OCI-LY3 (cell line): ENCODE data around the gene MRPL2.

ENCODE experiments used
- H2AFZ ChIP-seq: fragments of 200-600, 300-600 bp; shearing (Covaris generic); 2 replicates; pipeline ENCODE4 v1.6.0; 2014; ENCODE audit warnings: antibody characterized with exemption, low read depth, low read length
- H3K27ac ChIP-seq: fragments of 200-600, 300-600 bp; sonication (generic); 2 replicates; pipeline ENCODE4 v1.5.1; 2014; ENCODE audit warnings: mild to moderate bottlenecking, low read length, moderate library complexity, mixed read lengths
- H3K27me3 ChIP-seq: fragments of 200-600, 300-600 bp; sonication (generic); 2 replicates; pipeline ENCODE4 v1.6.1; 2014; ENCODE audit warnings: low read depth, low read length, mixed read lengths
- H3K36me3 ChIP-seq: fragments of 200-600, 300-600 bp; sonication (generic); replicated peaks from 2 replicates; pipeline ENCODE3; 2014; ENCODE audit warnings: low read depth, low read length, mixed read lengths
- H3K4me1 ChIP-seq: fragments of 300-600, 200-600 bp; sonication (generic); 2 replicates; pipeline ENCODE4 v1.6.1; 2014; ENCODE audit warnings: low read length, mixed read lengths
- H3K4me2 ChIP-seq: fragments of 200-600, 300-600 bp; sonication (generic); 2 replicates; pipeline ENCODE4 v1.6.1; 2014; ENCODE audit warnings: low read length, mixed read lengths
- H3K4me3 ChIP-seq: fragments of 300-600, 200-600 bp; sonication (generic); 2 replicates; pipeline ENCODE4 v1.5.1; 2014; ENCODE audit warnings: antibody characterized with exemption, mild to moderate bottlenecking, low read length, moderate library complexity
- H3K79me2 ChIP-seq: fragments of 300-600, 200-600 bp; shearing (Covaris generic); 2 replicates; pipeline ENCODE4 v1.6.1; 2014; ENCODE audit warnings: mild to moderate bottlenecking, low read length, mixed read lengths
- H3K9ac ChIP-seq: fragments of 300-600, 200-600 bp; shearing (Covaris generic); 2 replicates; pipeline ENCODE4 v1.6.0; 2014; ENCODE audit warnings: mild to moderate bottlenecking, low read length, moderate library complexity
- H3K9me3 ChIP-seq: fragments of 200-600, 300-600 bp; shearing (Covaris generic); 2 replicates; pipeline ENCODE4 v1.6.1; 2014; ENCODE audit warnings: low read length, mixed read lengths; ENCODE audit not compliant: insufficient read depth
- H4K20me1 ChIP-seq: fragments of 200-600, 300-600 bp; sonication (generic); 2 replicates; pipeline ENCODE4 v1.6.1; 2016; ENCODE audit warnings: low read length, mixed read lengths; ENCODE audit not compliant: insufficient read depth
- CTCF ChIP-seq: fragments of 200-600, 300-600 bp; sonication (generic); IDR thresholded peaks from 2 replicates; pipeline ENCODE4 v1.5.1; 2014; ENCODE audit warnings: antibody characterized with exemption, low read length, low read depth
- EZH2phosphoT487 ChIP-seq: fragments of 200-600 bp; shearing (Covaris generic); IDR thresholded peaks from 2 replicates; pipeline ENCODE4 v1.6.1; 2018; ENCODE audit warnings: antibody characterized with exemption, mixed run types, low read depth

Gene MRPL2

GRCh38 chr6:43014434-43014909 lies 44.8 kb downstream of the MRPL2 start:
- Histone ChIP-seq H3K4me2 (peak overlapping the region; percentile 97), H3K9me3 (no peaks in the 10 kb centered on the region), H2AFZ (peak overlapping the region; percentile 52; the same call in 1 of the 2 replicates), H3K79me2 (peaks cover 31% of the 10 kb centered on the region), H3K9ac (peak overlapping the region; percentile 87), H3K27ac (peak overlapping the region; percentile 20), H3K27me3 (no peaks in the 10 kb centered on the region), H4K20me1 (no peaks in the 10 kb centered on the region), H3K36me3 (peaks cover 43% of the 10 kb centered on the region), H3K4me1 (peaks cover 15% of the 10 kb centered on the region), H3K4me3 (peak overlapping the region; percentile 90)
- no peak for TF ChIP-seq CTCF
- no peak for TF ChIP-seq EZH2phosphoT487

GRCh38 chr6:43013843-43014433 lies 45.3 kb downstream of the MRPL2 start, which contains the start of the genes KLHDC3 and MEA1:
TSS of gene KLHDC3 (plus strand) at chr6:43014249. CDS start at chr6:43017193, 2,944 bp downstream.
TSS of gene MEA1 (minus strand) at chr6:43013946. CDS start at chr6:43013813, 133 bp downstream.
- peak within 1 kb of the TSS; percentile 97 for H3K4me2 ChIP-seq
- H3K9me3 ChIP-seq, result no peaks in the 10 kb centered on the region
- peak within 1 kb of the TSS; percentile 75 for H2AFZ ChIP-seq
- TF ChIP-seq CTCF (no peak), EZH2phosphoT487 (no peak)
- peaks cover 43% of the 10 kb centered on the region for H3K36me3 ChIP-seq
- peak within 1 kb of the TSS; percentile 90 for H3K4me3 ChIP-seq
- no peaks in the 10 kb centered on the region for H4K20me1 ChIP-seq
- peaks cover 31% of the 10 kb centered on the region for H3K79me2 ChIP-seq
- peaks cover 16% of the 10 kb centered on the region for H3K4me1 ChIP-seq
- H3K27me3 ChIP-seq, result no peaks in the 10 kb centered on the region
- peak within 1 kb of the TSS; percentile 87 for H3K9ac ChIP-seq
- H3K27ac ChIP-seq, result peak within 1 kb of the TSS; percentile 28

GRCh38 chr6:43013097-43013842 lies 46.0 kb downstream of the MRPL2 start:
- peaks cover 31% of the 10 kb centered on the region for H3K79me2 ChIP-seq
- peak overlapping the region; percentile 84 for H3K9ac ChIP-seq
- H3K4me2 ChIP-seq, result peak overlapping the region; percentile 97
- no peaks in the 10 kb centered on the region for H3K9me3 ChIP-seq
- H3K27me3 ChIP-seq, result no peaks in the 10 kb centered on the region
- no peaks in the 10 kb centered on the region for H4K20me1 ChIP-seq
- peaks cover 22% of the 10 kb centered on the region for H3K4me1 ChIP-seq
- peak overlapping the region; percentile 28 for H3K27ac ChIP-seq
- H3K4me3 ChIP-seq, result peak overlapping the region; percentile 90
- TF ChIP-seq EZH2phosphoT487, result no peak
- no peak for TF ChIP-seq CTCF
- H3K36me3 ChIP-seq, result peaks cover 47% of the 10 kb centered on the region
- peak overlapping the region; percentile 75 for H2AFZ ChIP-seq

GRCh38 chr6:43012364-43012763 lies 46.9 kb downstream of the MRPL2 start:
- H3K79me2 ChIP-seq, result peaks cover 31% of the 10 kb centered on the region

More at GRCh38 chr6:43012364-43012763, 46.9 kb downstream of the MRPL2 start:
- Histone ChIP-seq H3K36me3 (peaks cover 46% of the 10 kb centered on the region), H4K20me1 (no peaks in the 10 kb centered on the region), H3K27me3 (no peaks in the 10 kb centered on the region), H3K4me2 (peak overlapping the region; percentile 97), H3K4me3 (peak overlapping the region; percentile 90), H3K4me1 (peaks cover 24% of the 10 kb centered on the region), H2AFZ (no peak overlapping the region), H3K27ac (no peak overlapping the region), H3K9me3 (no peaks in the 10 kb centered on the region), H3K9ac (peak overlapping the region; percentile 84; the same call in 1 of the 2 replicates)
- TF ChIP-seq CTCF (no peak), EZH2phosphoT487 (no peak)
